ENCODE results near the gene ARFGAP1. TPM values are rescaled to one million over a fixed set of nuclear protein-coding genes. Genes with fewer than 3 reads are reported as not detected.

ARFGAP1 gene
- total RNA-seq, 1 donor from 2014 or later = 66.2 TPM

DNA sequence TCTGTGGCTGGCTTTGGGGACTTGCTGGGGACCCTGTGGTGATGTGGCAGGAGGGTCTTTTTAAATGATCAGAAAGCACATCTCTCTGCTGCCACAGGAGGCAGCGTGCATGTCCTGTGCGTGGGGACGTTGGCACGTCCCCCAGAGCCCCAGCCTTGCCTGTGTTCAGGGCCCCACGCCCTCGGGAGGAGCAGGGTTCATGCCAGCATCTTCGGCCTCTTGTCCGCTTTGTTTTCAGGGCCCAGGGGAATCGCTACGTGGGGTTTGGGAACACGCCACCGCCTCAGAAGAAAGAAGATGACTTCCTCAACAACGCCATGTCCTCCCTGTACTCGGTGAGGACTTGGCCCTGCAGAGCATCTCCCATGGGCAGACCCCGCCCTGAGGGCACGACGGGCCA is 6.0 kb downstream of the ARFGAP1 start:
- Histone ChIP-seq H3K4me1 (peaks cover 17% of the 10 kb centered on the region), H3K27me3 (ENCODE audit: low read depth) (no peaks in the 10 kb centered on the region), H3K36me3 (peaks cover 82% of the 10 kb centered on the region), H3K9me3 (no peaks in the 10 kb centered on the region), H3K27ac (no peak overlapping the region), H3K4me3 (no peak overlapping the region)
- no peak for DNase-seq
- no peak for ATAC-seq
- TF ChIP-seq, protein P1, sequence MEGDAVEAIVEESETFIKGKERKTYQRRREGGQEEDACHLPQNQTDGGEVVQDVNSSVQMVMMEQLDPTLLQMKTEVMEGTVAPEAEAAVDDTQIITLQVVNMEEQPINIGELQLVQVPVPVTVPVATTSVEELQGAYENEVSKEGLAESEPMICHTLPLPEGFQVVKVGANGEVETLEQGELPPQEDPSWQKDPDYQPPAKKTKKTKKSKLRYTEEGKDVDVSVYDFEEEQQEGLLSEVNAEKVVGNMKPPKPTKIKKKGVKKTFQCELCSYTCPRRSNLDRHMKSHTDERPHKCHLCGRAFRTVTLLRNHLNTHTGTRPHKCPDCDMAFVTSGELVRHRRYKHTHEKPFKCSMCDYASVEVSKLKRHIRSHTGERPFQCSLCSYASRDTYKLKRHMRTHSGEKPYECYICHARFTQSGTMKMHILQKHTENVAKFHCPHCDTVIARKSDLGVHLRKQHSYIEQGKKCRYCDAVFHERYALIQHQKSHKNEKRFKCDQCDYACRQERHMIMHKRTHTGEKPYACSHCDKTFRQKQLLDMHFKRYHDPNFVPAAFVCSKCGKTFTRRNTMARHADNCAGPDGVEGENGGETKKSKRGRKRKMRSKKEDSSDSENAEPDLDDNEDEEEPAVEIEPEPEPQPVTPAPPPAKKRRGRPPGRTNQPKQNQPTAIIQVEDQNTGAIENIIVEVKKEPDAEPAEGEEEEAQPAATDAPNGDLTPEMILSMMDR (IDR thresholded peaks at IDR 0.05) = no peak
- intact Hi-C loops (cut with DNase I) = no loop called here

DNA sequence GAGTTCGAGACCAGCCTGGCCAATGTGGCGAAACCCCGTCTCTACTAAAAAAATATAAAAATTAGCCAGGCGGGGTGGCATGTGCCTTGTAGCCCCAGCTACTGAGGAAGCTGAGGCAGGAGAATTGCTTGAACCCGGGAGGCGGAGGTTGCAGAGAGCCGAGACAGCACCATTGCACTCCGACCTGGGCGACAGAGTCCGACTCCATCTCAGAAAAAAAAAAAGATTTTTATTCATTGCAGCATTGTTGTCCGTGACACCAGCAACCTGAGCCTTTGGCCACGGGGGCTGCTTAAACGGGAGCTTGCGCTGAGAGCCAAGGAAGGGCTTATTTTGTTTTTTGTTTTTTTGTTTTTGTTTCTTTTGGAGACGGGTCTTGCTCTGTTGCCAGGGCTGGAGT is 7.3 kb downstream of the ARFGAP1 start:
- no peak for DNase-seq
- no peak for ATAC-seq
- Histone ChIP-seq H3K27me3 (ENCODE audit: low read depth) (no peaks in the 10 kb centered on the region), H3K27ac (no peak overlapping the region), H3K9me3 (no peaks in the 10 kb centered on the region), H3K4me3 (no peak overlapping the region), H3K4me1 (peaks cover 4% of the 10 kb centered on the region), H3K36me3 (peaks cover 94% of the 10 kb centered on the region)
- TF ChIP-seq, protein P1 (IDR thresholded peaks at IDR 0.05) = no peak
- intact Hi-C loops (cut with DNase I) = no loop called here

DNA sequence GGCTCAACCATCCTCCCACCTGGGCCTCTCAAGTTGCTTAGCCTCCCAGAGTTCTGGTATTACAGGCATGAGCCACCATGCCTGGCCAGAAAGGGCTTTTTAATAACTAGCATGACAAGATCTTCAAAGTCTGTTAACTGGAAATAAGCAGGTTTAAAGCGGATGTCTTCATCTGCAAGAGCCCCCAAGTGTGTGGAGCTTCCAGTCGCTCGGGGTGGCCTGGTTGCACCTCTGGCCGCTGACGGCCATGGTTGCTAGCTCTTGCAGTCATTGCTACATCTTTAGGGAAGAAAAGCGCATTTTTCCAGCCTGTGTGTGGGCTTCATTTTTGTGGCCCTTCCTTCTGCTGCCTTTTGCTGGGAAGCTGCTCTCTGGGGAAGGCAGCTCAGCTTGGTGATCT is 7.8 kb downstream of the ARFGAP1 start:
- Histone ChIP-seq H3K9me3 (no peaks in the 10 kb centered on the region), H3K27me3 (ENCODE audit: low read depth) (no peaks in the 10 kb centered on the region), H3K36me3 (peaks cover 99% of the 10 kb centered on the region), H3K4me3 (no peak overlapping the region), H3K27ac (no peak overlapping the region), H3K4me1 (peaks cover under 1% of the 10 kb centered on the region)
- intact Hi-C loops (cut with DNase I) = no loop called here
- DNase-seq (no peak), ATAC-seq (no peak)
- TF ChIP-seq, protein P1 (IDR thresholded peaks at IDR 0.05) = no peak

DNA sequence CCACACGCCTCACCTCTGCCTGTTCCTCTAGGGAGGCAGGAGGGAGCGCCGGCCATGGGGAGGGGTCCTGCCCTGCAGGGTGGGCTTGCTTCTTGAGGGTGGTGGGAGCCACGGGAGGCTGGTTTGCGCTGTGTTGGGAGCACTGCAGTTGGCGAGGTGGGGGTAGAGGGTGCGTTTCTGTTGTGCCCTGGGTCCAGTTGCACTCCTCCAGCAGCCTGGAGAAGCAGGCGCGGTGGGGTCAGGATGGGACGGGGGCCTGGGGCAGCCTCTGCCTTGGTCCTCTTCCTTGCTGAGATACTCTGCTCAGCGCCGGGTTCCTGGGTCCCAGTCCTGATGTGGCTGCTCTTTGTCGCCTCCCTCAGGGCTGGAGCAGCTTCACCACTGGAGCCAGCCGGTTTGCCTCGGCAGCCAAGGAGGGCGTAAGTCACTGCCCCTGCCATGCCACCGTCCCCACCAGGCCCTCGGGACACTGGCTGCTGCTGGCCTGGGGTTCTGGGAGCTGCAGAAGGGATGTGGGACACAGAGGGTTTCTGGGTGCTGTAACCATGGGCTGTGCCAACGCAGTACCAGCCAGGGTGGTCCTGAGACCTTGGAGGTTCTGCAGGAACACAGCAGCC is 8.4 kb downstream of the ARFGAP1 start:
- TF ChIP-seq, protein P1 (IDR thresholded peaks at IDR 0.05) = no peak
- H3K27me3 ChIP-seq (ENCODE audit: low read depth) = no peaks in the 10 kb centered on the region
- H3K36me3 ChIP-seq = peaks cover 100% of the 10 kb centered on the region
- no peak for DNase-seq
- no peak overlapping the region for H3K27ac ChIP-seq
- ATAC-seq = no peak
- no peaks in the 10 kb centered on the region for H3K9me3 ChIP-seq
- H3K4me1 ChIP-seq = no peaks in the 10 kb centered on the region
- intact Hi-C loops (cut with DNase I) = no loop called here
- H3K4me3 ChIP-seq = no peak overlapping the region

DNA sequence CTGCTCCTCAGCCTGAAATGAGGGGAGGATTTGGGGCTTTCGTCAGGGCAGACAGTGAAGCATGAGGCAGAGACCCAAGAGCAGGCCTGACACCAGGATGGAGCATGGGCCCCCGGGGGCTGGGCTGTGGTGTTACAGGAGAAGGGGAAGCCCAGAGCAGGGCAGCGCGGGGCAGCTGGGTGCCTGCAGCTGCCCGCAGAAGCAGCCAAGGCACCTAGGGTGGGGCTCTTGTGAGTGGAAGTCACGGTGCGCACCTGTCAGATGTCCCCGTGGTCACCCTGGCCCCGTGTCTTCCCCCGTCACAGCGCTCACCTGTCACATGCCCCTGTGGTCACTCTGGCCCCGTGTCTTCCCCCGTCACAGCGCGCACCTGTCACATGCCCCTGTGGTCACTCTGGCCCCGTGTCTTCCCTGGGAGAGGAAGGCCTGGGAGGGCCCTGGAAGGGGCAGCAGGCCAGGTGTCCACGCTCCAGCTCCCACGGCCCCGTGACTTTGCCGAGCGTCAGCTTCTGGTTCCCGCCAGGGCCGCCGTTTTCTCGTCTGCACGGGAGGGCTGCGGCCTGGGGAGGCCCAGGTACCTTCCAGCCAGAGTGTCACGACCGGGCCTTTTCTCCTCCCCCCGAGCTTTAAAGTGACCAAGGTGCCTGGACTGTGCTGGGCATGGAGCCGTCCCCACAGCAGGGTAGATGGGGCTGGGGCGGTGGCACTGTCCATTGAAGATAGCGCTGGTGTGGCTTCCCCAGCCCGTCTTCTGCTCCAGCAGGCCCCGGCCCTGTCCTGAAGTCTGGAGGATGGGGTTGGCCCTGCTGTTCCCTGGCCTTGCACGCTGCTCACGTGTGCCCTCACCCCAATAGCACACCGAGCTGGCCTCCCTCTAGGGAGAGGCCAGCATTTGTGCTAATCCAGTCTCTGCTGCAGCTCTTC is 9.4 kb downstream of the ARFGAP1 start:
- no peak overlapping the region for H3K27ac ChIP-seq
- no peaks in the 10 kb centered on the region for H3K9me3 ChIP-seq
- H3K36me3 ChIP-seq = peaks cover 100% of the 10 kb centered on the region
- H3K27me3 ChIP-seq (ENCODE audit: low read depth) = no peaks in the 10 kb centered on the region
- TF ChIP-seq, protein P1 (IDR thresholded peaks at IDR 0.05) = no peak
- intact Hi-C loops (cut with DNase I) = no loop called here
- no peaks in the 10 kb centered on the region for H3K4me1 ChIP-seq
- ATAC-seq = no peak
- no peak for DNase-seq
- H3K4me3 ChIP-seq = no peak overlapping the region

Measured in lower lobe of right lung (tissue), 2 donors.